Measurements from ENCODE around the gene ELOVL7. TPM values are rescaled to one million over a fixed set of nuclear protein-coding genes. Genes with fewer than 3 reads are reported as not detected.

Gene ELOVL7
- total RNA-seq, 4 donors from 2014 or later, result 2.4 to 13.1 (median 4.4) TPM

DNA sequence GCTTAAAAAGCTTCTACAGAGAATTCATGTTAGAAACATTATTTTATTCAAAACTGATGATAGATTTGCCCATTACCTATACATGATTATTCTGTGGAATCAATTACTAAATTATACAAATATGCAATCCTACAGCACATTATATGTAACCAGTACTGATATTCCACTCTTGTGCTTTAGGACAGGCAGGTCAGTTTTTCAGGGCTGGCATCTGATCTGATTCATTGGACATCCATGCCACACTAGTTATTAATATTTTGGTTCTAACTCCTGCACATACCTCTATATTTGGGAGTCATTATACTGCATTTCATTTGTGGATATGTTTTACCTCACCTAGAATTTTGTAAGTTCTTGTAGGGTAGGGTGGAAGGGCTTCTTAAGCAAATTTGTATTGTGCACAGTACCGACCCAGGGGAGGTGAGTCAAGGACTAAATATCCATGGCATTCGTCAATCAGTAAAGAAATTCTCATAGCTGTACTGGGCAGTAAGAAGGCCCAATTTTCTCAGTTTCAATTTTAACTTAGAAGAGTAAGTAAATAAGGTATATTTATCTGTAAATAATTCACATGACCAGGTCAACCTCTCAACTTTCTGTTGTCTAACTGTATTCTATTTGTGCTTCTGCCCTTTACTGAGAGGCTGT is 33.5 kb downstream of the ELOVL7 start:
- ATAC-seq, result no peak
- no peak for TF ChIP-seq POLR2AphosphoS5 (IDR thresholded peaks at IDR 0.05)
- Histone ChIP-seq H3K27ac (no peak overlapping the region), H3K4me1 (no peaks in the 10 kb centered on the region), H3K27me3 (no peaks in the 10 kb centered on the region), H3K9me3 (no peaks in the 10 kb centered on the region), H3K4me3 (no peak overlapping the region), H3K36me3 (no peaks in the 10 kb centered on the region)
- WGBS, 2 donors (ENCODE audit: low coverage in 1 of 2), result 75 to 100% methylated on average over 1 to 2 of the region's 2 CpGs

DNA sequence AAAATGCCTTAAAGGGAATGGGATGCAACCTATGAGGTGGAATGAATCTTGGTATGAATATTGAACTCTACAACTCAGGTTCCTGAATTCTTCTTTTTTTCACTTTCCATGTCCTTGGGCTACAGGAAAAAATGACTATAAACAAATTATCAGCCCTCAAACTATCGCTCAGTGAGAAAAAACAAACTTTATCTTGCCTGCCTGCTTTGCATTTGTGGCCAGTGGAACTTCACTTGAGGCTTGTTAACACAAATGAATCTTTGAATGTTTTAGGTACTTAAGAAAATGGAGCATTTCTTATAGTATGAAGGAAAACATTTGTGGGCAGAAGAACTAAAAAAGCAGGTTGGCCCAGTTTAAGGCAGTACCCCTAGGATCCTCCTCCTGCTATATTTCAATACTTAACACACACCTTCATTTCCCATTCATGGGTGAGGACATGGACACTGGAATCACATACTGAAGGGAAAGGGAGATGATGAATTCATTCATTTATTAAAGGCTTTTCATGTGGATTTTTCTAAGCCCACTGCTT is 34.1 kb downstream of the ELOVL7 start:
- Histone ChIP-seq H3K4me1 (no peaks in the 10 kb centered on the region), H3K9me3 (no peaks in the 10 kb centered on the region), H3K36me3 (no peaks in the 10 kb centered on the region), H3K4me3 (no peak overlapping the region), H3K27ac (no peak overlapping the region), H3K27me3 (no peaks in the 10 kb centered on the region)
- TF ChIP-seq POLR2AphosphoS5 (IDR thresholded peaks at IDR 0.05) (no peak), EP300 (IDR thresholded peaks at IDR 0.05) (no peak), POLR2A (IDR thresholded peaks at IDR 0.05) (no peak)
- TF ChIP-seq, protein P1, sequence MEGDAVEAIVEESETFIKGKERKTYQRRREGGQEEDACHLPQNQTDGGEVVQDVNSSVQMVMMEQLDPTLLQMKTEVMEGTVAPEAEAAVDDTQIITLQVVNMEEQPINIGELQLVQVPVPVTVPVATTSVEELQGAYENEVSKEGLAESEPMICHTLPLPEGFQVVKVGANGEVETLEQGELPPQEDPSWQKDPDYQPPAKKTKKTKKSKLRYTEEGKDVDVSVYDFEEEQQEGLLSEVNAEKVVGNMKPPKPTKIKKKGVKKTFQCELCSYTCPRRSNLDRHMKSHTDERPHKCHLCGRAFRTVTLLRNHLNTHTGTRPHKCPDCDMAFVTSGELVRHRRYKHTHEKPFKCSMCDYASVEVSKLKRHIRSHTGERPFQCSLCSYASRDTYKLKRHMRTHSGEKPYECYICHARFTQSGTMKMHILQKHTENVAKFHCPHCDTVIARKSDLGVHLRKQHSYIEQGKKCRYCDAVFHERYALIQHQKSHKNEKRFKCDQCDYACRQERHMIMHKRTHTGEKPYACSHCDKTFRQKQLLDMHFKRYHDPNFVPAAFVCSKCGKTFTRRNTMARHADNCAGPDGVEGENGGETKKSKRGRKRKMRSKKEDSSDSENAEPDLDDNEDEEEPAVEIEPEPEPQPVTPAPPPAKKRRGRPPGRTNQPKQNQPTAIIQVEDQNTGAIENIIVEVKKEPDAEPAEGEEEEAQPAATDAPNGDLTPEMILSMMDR (IDR thresholded peaks at IDR 0.05), result no peak
- no peak for ATAC-seq
- 60 to 88% methylated on average over 1 of the region's 1 CpG for WGBS, 2 donors (ENCODE audit: low coverage in 1 of 2)

DNA sequence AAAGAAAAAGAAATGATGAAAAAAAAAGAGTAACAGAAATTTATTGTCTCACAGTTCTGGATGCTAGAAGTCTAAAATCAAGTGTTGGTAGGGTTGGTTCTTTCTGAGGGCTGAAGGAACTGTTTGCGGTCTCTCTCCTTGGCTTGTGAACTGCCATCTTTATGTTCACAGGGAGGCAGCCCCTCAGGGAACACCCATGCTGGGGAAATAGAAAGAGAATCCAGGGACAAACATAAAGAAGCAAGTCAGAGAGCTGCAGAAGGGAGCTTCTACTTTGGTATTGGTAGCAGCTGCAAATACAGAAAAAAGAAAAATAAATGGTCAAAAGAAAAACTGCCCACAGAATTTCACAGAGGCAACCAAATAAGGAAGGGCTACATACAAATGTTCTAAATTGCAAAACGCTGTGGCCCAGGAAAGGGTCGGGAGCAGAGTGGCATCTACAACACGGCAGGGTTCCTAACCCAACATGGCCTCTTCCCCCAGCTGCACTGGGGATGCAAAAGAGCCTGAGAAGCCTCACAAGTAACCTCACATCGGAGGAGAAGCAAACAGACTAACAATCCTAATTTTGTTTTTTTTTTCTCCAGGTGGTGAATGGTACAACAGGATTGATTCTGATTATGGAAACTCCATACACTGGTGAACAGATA is 37.4 kb downstream of the ELOVL7 start:
- no peak for ATAC-seq
- 47 to 54% methylated on average over 5 of the region's 5 CpGs for WGBS, 2 donors (ENCODE audit: low coverage in 1 of 2)
- no peak overlapping the region for H3K4me3 ChIP-seq
- H3K27ac ChIP-seq, result no peak overlapping the region
- no peaks in the 10 kb centered on the region for H3K4me1 ChIP-seq
- H3K36me3 ChIP-seq, result no peaks in the 10 kb centered on the region
- TF ChIP-seq, protein P1 (IDR thresholded peaks at IDR 0.05), result no peak
- no peaks in the 10 kb centered on the region for H3K9me3 ChIP-seq
- H3K27me3 ChIP-seq, result no peaks in the 10 kb centered on the region

DNA sequence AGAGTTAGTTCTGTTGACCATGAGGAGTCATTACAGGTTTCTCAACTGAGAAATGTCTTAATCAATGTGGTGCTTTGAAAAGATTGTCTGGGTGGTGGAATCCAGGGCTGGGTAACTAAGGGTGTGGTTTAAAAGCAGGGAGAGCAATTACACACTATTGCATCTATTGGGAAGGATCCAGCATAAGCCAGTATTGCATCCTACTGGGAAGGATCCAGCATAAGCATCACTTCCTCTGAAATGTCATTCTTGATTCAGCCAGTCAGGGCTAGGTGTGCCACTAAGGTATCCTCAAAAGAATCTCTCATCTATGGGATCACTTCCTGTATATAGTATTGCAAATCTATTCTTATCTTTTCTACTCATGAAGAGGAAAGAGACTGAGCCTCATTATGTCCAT is 38.6 kb downstream of the ELOVL7 start:
- H3K9me3 ChIP-seq, result no peaks in the 10 kb centered on the region
- no peaks in the 10 kb centered on the region for H3K4me1 ChIP-seq
- H3K36me3 ChIP-seq, result no peaks in the 10 kb centered on the region
- TF ChIP-seq POLR2A (IDR thresholded peaks at IDR 0.05), result no peak
- TF ChIP-seq POLR2AphosphoS5 (IDR thresholded peaks at IDR 0.05), result no peak
- no peak for TF ChIP-seq EP300 (IDR thresholded peaks at IDR 0.05)
- TF ChIP-seq, protein P1 (IDR thresholded peaks at IDR 0.05), result no peak
- no peak overlapping the region for H3K4me3 ChIP-seq
- no peaks in the 10 kb centered on the region for H3K27me3 ChIP-seq
- no peak for ATAC-seq
- H3K27ac ChIP-seq, result no peak overlapping the region

DNA sequence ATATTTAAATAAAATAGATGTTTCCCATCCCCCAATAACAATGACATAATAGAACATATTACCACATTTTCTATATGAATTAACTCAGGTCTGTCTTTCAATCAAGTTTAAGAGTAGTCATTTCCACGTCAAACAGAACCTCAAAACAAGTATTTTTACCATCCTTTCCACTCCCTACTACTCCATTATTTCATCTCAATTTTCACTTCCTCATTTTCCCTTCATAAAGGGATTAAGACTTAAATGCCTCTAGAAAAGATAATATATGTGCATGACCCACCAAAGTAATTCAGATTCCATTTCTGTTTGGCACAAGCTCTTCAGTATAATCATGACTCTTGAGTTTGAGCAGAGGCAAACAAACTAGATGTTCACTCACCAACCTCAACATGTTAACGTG is 40.4 kb downstream of the ELOVL7 start:
- Histone ChIP-seq H3K27ac (no peak overlapping the region), H3K4me3 (no peak overlapping the region), H3K27me3 (no peaks in the 10 kb centered on the region), H3K36me3 (no peaks in the 10 kb centered on the region), H3K4me1 (no peaks in the 10 kb centered on the region), H3K9me3 (no peaks in the 10 kb centered on the region)
- TF ChIP-seq POLR2A (IDR thresholded peaks at IDR 0.05), result no peak
- no peak for TF ChIP-seq EP300 (IDR thresholded peaks at IDR 0.05)
- no peak for TF ChIP-seq POLR2AphosphoS5 (IDR thresholded peaks at IDR 0.05)
- TF ChIP-seq, protein P1 (IDR thresholded peaks at IDR 0.05), result no peak
- ATAC-seq, result no peak
- 65 to 83% methylated on average over 2 of the region's 2 CpGs for WGBS, 2 donors (ENCODE audit: low coverage in 1 of 2)
